Keratinocyte (primary cell): ENCODE measurements around the gene KAZALD1. TPM values are rescaled to one million over a fixed set of nuclear protein-coding genes. Genes with fewer than 3 reads are reported as not detected.

Experiments used
- DNase-seq: peaks from one replicate; pipeline ENCODE4 v3.0.0-alpha.2; 2011; ENCODE audit warnings: low read depth, missing footprints, low spot score
- FAIRE-seq: peaks from 2 replicates; lab custom pipeline; 2011; peaks lifted over from hg19 to GRCh38; lab: Jason Lieb, UNC
- H2AFZ ChIP-seq: 2 replicates; pipeline ENCODE4 v1.6.0; 2012; ENCODE audit warnings: low read length, control low read depth, inconsistent platforms; ENCODE audit not compliant: control insufficient read depth
- H3K27ac ChIP-seq: 2 replicates; pipeline ENCODE4 v1.5.1; 2011; ENCODE audit warnings: low read length; ENCODE audit not compliant: control insufficient read depth, insufficient read depth
- H3K27me3 ChIP-seq: 3 replicates; pipeline ENCODE4 v1.6.0; 2011; ENCODE audit warnings: low read length; ENCODE audit not compliant: control insufficient read depth, insufficient read depth; ENCODE audit errors: extremely low read depth
- H3K36me3 ChIP-seq, 2 experiments: 2 replicates in 1 of 2; 3 replicates in 1 of 2; pipeline ENCODE4 v1.5.1; 2011; ENCODE audit warnings: low read length in 2 of 2, mild to moderate bottlenecking in 1 of 2; ENCODE audit not compliant: control insufficient read depth in 2 of 2, insufficient read depth in 2 of 2; ENCODE audit errors: extremely low read depth in 1 of 2
- H3K4me1 ChIP-seq: 3 replicates; pipeline ENCODE4 v1.5.1; 2011; ENCODE audit warnings: low read length; ENCODE audit not compliant: control insufficient read depth, insufficient read depth; ENCODE audit errors: extremely low read depth
- H3K4me2 ChIP-seq: 3 replicates; pipeline ENCODE4 v1.6.0; 2011; ENCODE audit warnings: low read depth, low read length; ENCODE audit not compliant: control insufficient read depth, insufficient read depth; ENCODE audit errors: extremely low read depth
- H3K4me3 ChIP-seq, 3 experiments: fragments of 200-600 bp in 1 of 3; sonication (generic) in 1 of 3; 2 replicates in 2 of 3; 3 replicates in 1 of 3; pipeline ENCODE4 v1.5.1; 2011 to 2016; ENCODE audit warnings: low read length in 3 of 3, mild to moderate bottlenecking in 3 of 3, control low read depth in 2 of 3, inconsistent platforms in 1 of 3, low read depth in 1 of 3, mixed read lengths in 1 of 3, mixed run types in 1 of 3, moderate library complexity in 1 of 3; ENCODE audit not compliant: control insufficient read depth in 2 of 3, insufficient read depth in 2 of 3; ENCODE audit errors: extremely low read depth in 1 of 3
- H3K79me2 ChIP-seq: 2 replicates; pipeline ENCODE4 v1.6.0; 2012; ENCODE audit warnings: low read length; ENCODE audit not compliant: control insufficient read depth, insufficient read depth
- H3K9ac ChIP-seq: 3 replicates; pipeline ENCODE4 v1.6.0; 2011; ENCODE audit warnings: low read length; ENCODE audit not compliant: control insufficient read depth, insufficient read depth; ENCODE audit errors: extremely low read depth
- H3K9me1 ChIP-seq: 3 replicates; pipeline ENCODE4 v1.6.0; 2011; ENCODE audit warnings: low read length; ENCODE audit not compliant: control insufficient read depth, insufficient read depth; ENCODE audit errors: extremely low read depth
- H3K9me3 ChIP-seq: 2 replicates; pipeline ENCODE4 v1.5.1; 2012; ENCODE audit warnings: low read depth, low read length; ENCODE audit not compliant: control insufficient read depth
- H4K20me1 ChIP-seq: 3 replicates; pipeline ENCODE4 v1.6.0; 2011; ENCODE audit warnings: low read length; ENCODE audit not compliant: control insufficient read depth, insufficient read depth; ENCODE audit errors: extremely low read depth
- EZH2 ChIP-seq: IDR thresholded peaks from one replicate; pipeline ENCODE4 v1.6.1; 2012; ENCODE audit warnings: inconsistent platforms, mild to moderate bottlenecking, low read length, moderate library complexity
- dilution Hi-C: fragments of 300-500 bp; cut with MboI; formaldehyde crosslinking; loops from one replicate; pipeline ENCODE4 v1.7.0; 2020; ENCODE audit warnings: low sequenced_read_pairs; ENCODE audit not compliant: extremely low pct_ligation_motif_present
- polyA plus RNA-seq, 5 experiments: library from polyadenylated mRNA; depleted of rRNA in 3 of 5; stranded (reverse) in 3 of 5; stranded (forward) in 1 of 5; unstranded in 1 of 5; fragments of >200 nt; gene quantifications; 1 replicate in 1 of 5; 2 replicates in 3 of 5; 3 replicates in 1 of 5; pipeline versions ENCODE4 v1.2.1 to v1.2.3, GENCODE V29; 2011 to 2012; ENCODE audit warnings: missing spikeins in 2 of 5, low read depth in 1 of 5, low replicate concordance in 1 of 5
- TF ChIP-seq, protein P1 (sequence below), 3 experiments: IDR thresholded peaks in 1 of 3; conservative IDR thresholded peaks in 1 of 3; optimal IDR thresholded peaks in 1 of 3; 2 replicates in 2 of 3; 3 replicates in 1 of 3; pipeline versions ENCODE3 to v1.5.1; 2011; ENCODE audit warnings: low read length in 3 of 3, mild to moderate bottlenecking in 3 of 3, moderate library complexity in 2 of 3, control low read depth in 1 of 3, inconsistent platforms in 1 of 3; ENCODE audit not compliant: insufficient read depth in 2 of 3; ENCODE audit errors: extremely low read depth in 1 of 3

Gene KAZALD1
- polyA plus RNA-seq, 1 donor (not counting 4 experiments of a cell fraction or from before 2014, with no cell fraction given) = 0.08 TPM

GRCh38 chr10:101087376-101087775 is 25.6 kb downstream of the KAZALD1 start:
- peaks cover 26% of the 10 kb centered on the region for H3K4me1 ChIP-seq
- dilution Hi-C loops = no loop called here
- no peaks in the 10 kb centered on the region for H4K20me1 ChIP-seq
- H2AFZ ChIP-seq = no peak overlapping the region
- H3K9me3 ChIP-seq = no peaks in the 10 kb centered on the region
- no peak overlapping the region for H3K4me3 ChIP-seq
- DNase-seq (no peak), FAIRE-seq (no peak)
- H3K36me3 ChIP-seq = no peaks in the 10 kb centered on the region
- H3K79me2 ChIP-seq = no peaks in the 10 kb centered on the region
- peaks cover 20% of the 10 kb centered on the region for H3K27me3 ChIP-seq
- H3K9ac ChIP-seq = no peak overlapping the region
- TF ChIP-seq, protein P1, sequence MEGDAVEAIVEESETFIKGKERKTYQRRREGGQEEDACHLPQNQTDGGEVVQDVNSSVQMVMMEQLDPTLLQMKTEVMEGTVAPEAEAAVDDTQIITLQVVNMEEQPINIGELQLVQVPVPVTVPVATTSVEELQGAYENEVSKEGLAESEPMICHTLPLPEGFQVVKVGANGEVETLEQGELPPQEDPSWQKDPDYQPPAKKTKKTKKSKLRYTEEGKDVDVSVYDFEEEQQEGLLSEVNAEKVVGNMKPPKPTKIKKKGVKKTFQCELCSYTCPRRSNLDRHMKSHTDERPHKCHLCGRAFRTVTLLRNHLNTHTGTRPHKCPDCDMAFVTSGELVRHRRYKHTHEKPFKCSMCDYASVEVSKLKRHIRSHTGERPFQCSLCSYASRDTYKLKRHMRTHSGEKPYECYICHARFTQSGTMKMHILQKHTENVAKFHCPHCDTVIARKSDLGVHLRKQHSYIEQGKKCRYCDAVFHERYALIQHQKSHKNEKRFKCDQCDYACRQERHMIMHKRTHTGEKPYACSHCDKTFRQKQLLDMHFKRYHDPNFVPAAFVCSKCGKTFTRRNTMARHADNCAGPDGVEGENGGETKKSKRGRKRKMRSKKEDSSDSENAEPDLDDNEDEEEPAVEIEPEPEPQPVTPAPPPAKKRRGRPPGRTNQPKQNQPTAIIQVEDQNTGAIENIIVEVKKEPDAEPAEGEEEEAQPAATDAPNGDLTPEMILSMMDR (optimal IDR thresholded peaks at IDR 0.05 in 1 of 3, IDR thresholded peaks at IDR 0.05 in 1 of 3, conservative IDR thresholded peaks at IDR 0.05 in 1 of 3; ENCODE audit: extremely low read depth in 1 of 3, insufficient read depth in 2 of 3, low read length in 3 of 3) = no peak
- no peak for TF ChIP-seq EZH2
- H3K4me2 ChIP-seq = no peak overlapping the region
- H3K9me1 ChIP-seq = peaks cover 2% of the 10 kb centered on the region
- H3K27ac ChIP-seq = no peak overlapping the region

- dilution Hi-C loops = no loop called here
- Histone ChIP-seq H3K4me1 (peaks cover 26% of the 10 kb centered on the region), H3K79me2 (no peaks in the 10 kb centered on the region), H3K9me1 (peaks cover 2% of the 10 kb centered on the region), H3K27ac (no peak overlapping the region), H3K9me3 (no peaks in the 10 kb centered on the region), H3K4me3 (no peak overlapping the region), H3K36me3 (no peaks in the 10 kb centered on the region), H3K4me2 (peak overlapping the region; percentile 12), H3K27me3 (peaks cover 15% of the 10 kb centered on the region), H4K20me1 (no peaks in the 10 kb centered on the region), H2AFZ (no peak overlapping the region), H3K9ac (no peak overlapping the region)
- DNase-seq (no peak), FAIRE-seq (no peak)
- TF ChIP-seq, protein P1 (optimal IDR thresholded peaks at IDR 0.05 in 1 of 3, IDR thresholded peaks at IDR 0.05 in 1 of 3, conservative IDR thresholded peaks at IDR 0.05 in 1 of 3; ENCODE audit: extremely low read depth in 1 of 3, insufficient read depth in 2 of 3, low read length in 3 of 3) = no peak
- TF ChIP-seq EZH2 = no peak
These were observed 26.2 kb downstream of the KAZALD1 start for GRCh38 chr10:101087965-101088364.
